ENCODE data around the gene STT3A. TPM values are rescaled to one million over a fixed set of nuclear protein-coding genes. Genes with fewer than 3 reads are reported as not detected.

Gene STT3A
- total RNA-seq = 10 to 100 TPM; 56.7 to 63.5 (median 62.6) TPM
- total RNA-seq (2013) = 51.6 TPM

- ATAC-seq (peak; percentile 91 to 98 (median 92)), DNase-seq (peak; percentile 97 to 99)
- Histone ChIP-seq H3K36me3 (ENCODE audit: control insufficient read depth, insufficient read depth, low read length) (peaks cover 2% of the 10 kb centered on the region), H3K9me3 (ENCODE audit: control insufficient read depth, insufficient read depth, low read length) (no peaks in the 10 kb centered on the region), H3K27me3 (ENCODE audit: control insufficient read depth, insufficient read depth, low read length) (no peaks in the 10 kb centered on the region), H3K4me3 (ENCODE audit: low read length) (peak within 1 kb of the TSS; percentile 81), H3K4me1 (ENCODE audit: control insufficient read depth, insufficient read depth, low read length) (peaks cover 20% of the 10 kb centered on the region), H3K27ac (ENCODE audit: low read length) (peak within 1 kb of the TSS; percentile 97)
- peaks cover 41 to 52% of the 10 kb centered on the region in 2 donors for H3K4me1 Mint-ChIP-seq
- H3K27me3 Mint-ChIP-seq (ENCODE audit: low read depth in 2 of 2) = no peaks in the 10 kb centered on the region
- WGBS (ENCODE audit: insufficient coverage) = under 1% methylated on average over 52 of the region's 55 CpGs
- peak within 1 kb of the TSS; percentile 99 for H3K4me3 Mint-ChIP-seq
- intact Hi-C loops (cut with micrococcal nuclease) = loop anchor here (1.0 to 10.0 kb wide), 4 partner anchors 23 to 478 kb away; partner anchors contain the start of genes CHEK1, EI24 and TMEM218
- TF ChIP-seq CTCF (IDR thresholded peaks at IDR 0.05) = no peak
- H3K27ac Mint-ChIP-seq = peak within 1 kb of the TSS; percentile 99 to 100
- no peaks in the 10 kb centered on the region for H3K9me3 Mint-ChIP-seq
- peaks cover 6% of the 10 kb centered on the region for H3K36me3 Mint-ChIP-seq
These were observed at the start of gene STT3A for GRCh38 chr11:125592305-125593113. TSS of gene STT3A (plus strand) at chr11:125592852. CDS start at chr11:125595916, 3,064 bp downstream.

- no peak for TF ChIP-seq CTCF (IDR thresholded peaks at IDR 0.05)
- Histone ChIP-seq H3K36me3 (ENCODE audit: control insufficient read depth, insufficient read depth, low read length) (no peaks in the 10 kb centered on the region), H3K27me3 (ENCODE audit: control insufficient read depth, insufficient read depth, low read length) (no peaks in the 10 kb centered on the region), H3K4me1 (ENCODE audit: control insufficient read depth, insufficient read depth, low read length) (no peaks in the 10 kb centered on the region), H3K9me3 (ENCODE audit: control insufficient read depth, insufficient read depth, low read length) (peaks cover 28% of the 10 kb centered on the region), H3K4me3 (ENCODE audit: low read length) (no peak overlapping the region), H3K27ac (ENCODE audit: low read length) (no peak overlapping the region)
- intact Hi-C loops (cut with micrococcal nuclease) = no loop called here
- Mint-ChIP-seq H3K9me3 (peaks cover 5 to 13% of the 10 kb centered on the region in 2 donors), H3K36me3 (peaks cover 22% of the 10 kb centered on the region), H3K4me1 (no peaks in the 10 kb centered on the region), H3K27ac (no peak overlapping the region), H3K27me3 (ENCODE audit: low read depth in 2 of 2) (no peaks in the 10 kb centered on the region), H3K4me3 (no peak overlapping the region)
- no peak for ATAC-seq
- WGBS (ENCODE audit: insufficient coverage) = 100% methylated on average over 1 of the region's 1 CpG
- no peak for DNase-seq
These were observed 41.9 kb upstream of the STT3A start for GRCh38 chr11:125550780-125551179.

- Histone ChIP-seq H3K27ac (ENCODE audit: low read length) (no peak overlapping the region), H3K4me1 (ENCODE audit: control insufficient read depth, insufficient read depth, low read length) (no peaks in the 10 kb centered on the region), H3K27me3 (ENCODE audit: control insufficient read depth, insufficient read depth, low read length) (no peaks in the 10 kb centered on the region), H3K9me3 (ENCODE audit: control insufficient read depth, insufficient read depth, low read length) (peaks cover 28% of the 10 kb centered on the region), H3K36me3 (ENCODE audit: control insufficient read depth, insufficient read depth, low read length) (no peaks in the 10 kb centered on the region), H3K4me3 (ENCODE audit: low read length) (no peak overlapping the region)
- intact Hi-C loops (cut with micrococcal nuclease) = no loop called here
- H3K9me3 Mint-ChIP-seq = peaks cover 5 to 13% of the 10 kb centered on the region in 2 donors
- no peak overlapping the region for H3K27ac Mint-ChIP-seq
- DNase-seq (no peak), ATAC-seq (no peak)
- WGBS (ENCODE audit: insufficient coverage) = 52% methylated on average over 1 of the region's 1 CpG
- H3K36me3 Mint-ChIP-seq = peaks cover 22% of the 10 kb centered on the region
- no peaks in the 10 kb centered on the region for H3K4me1 Mint-ChIP-seq
- H3K27me3 Mint-ChIP-seq (ENCODE audit: low read depth in 2 of 2) = no peaks in the 10 kb centered on the region
- TF ChIP-seq CTCF (IDR thresholded peaks at IDR 0.05) = no peak
- no peak overlapping the region for H3K4me3 Mint-ChIP-seq
These were observed 40.8 kb upstream of the STT3A start for GRCh38 chr11:125551835-125552342.

Measured in natural killer cell (primary cell).